BLaER1 treated with 17β-estradiol and CSF1 and Interleukin-3, amounts not matched to agents 10 nM and 100 nM (cell line): ENCODE measurements around the gene PLEKHN1.
"Not testable (repeated sequence)": the region's sequence is repeated elsewhere in the genome, so short reads cannot be mapped to it uniquely, and the experiment has no call there.

Experiments used
- H3K27ac ChIP-seq, 11 experiments: shearing (Covaris generic); formaldehyde crosslinking; 2 replicates each; pipeline ENCODE4 v1.8.1; 2022
- H3K27me3 ChIP-seq, 11 experiments: shearing (Covaris generic); formaldehyde crosslinking; 2 replicates each; pipeline ENCODE4 v1.8.1; 2022
- H3K36me3 ChIP-seq, 11 experiments: shearing (Covaris generic); formaldehyde crosslinking; 2 replicates each; pipeline ENCODE4 v1.8.1; 2022
- H3K4me1 ChIP-seq, 10 experiments: shearing (Covaris generic); formaldehyde crosslinking; 2 replicates each; pipeline ENCODE4 v1.8.1; 2022
- H3K4me2 ChIP-seq, 11 experiments: shearing (Covaris generic); formaldehyde crosslinking; 2 replicates each; pipeline ENCODE4 v1.8.1; 2022
- H3K4me3 ChIP-seq, 10 experiments: shearing (Covaris generic); formaldehyde crosslinking; 2 replicates each; pipeline ENCODE4 v1.8.1; 2022
- H3K9ac ChIP-seq, 11 experiments: shearing (Covaris generic); formaldehyde crosslinking; 2 replicates each; pipeline ENCODE4 v1.8.1; 2022
- H3K9me3 ChIP-seq, 11 experiments: shearing (Covaris generic); formaldehyde crosslinking; replicated peaks in 1 of 11; 2 replicates each; pipeline ENCODE4 v1.8.1; 2022
- H4K20me1 ChIP-seq, 11 experiments: shearing (Covaris generic); formaldehyde crosslinking; 2 replicates each; pipeline ENCODE4 v1.8.1; 2022
- Cebpa-rat ChIP-seq, 11 experiments: shearing (Covaris generic); IDR thresholded peaks; 2 replicates each; pipeline ENCODE4 v1.8.1; 2022

PLEKHN1 gene

GRCh38 chr1:943545-944340 lies 22.5 kb upstream of the PLEKHN1 start:
- H3K9ac ChIP-seq: no peak overlapping the region
- TF ChIP-seq Cebpa-rat (IDR thresholded peaks at IDR 0.05): no peak
- peaks cover 59 to 77% (median 64%) of the 10 kb centered on the region in 11 experiments for H3K27me3 ChIP-seq
- peaks cover 32 to 71% (median 64%) of the 10 kb centered on the region in 10 experiments; a peak in 19 of 20 replicates for H3K4me1 ChIP-seq
- peaks cover 43 to 56% (median 52%) of the 10 kb centered on the region in 11 experiments for H3K36me3 ChIP-seq
- H3K4me2 ChIP-seq: peak overlapping the region in 6 of 11 experiments; percentile 24 to 77 (median 62); a peak in 8 of 22 replicates
- H4K20me1 ChIP-seq: peaks cover 14 to 100% (median 99%) of the 10 kb centered on the region in 11 experiments; a peak in 21 of 22 replicates
- no peak overlapping the region for H3K4me3 ChIP-seq
- H3K27ac ChIP-seq: no peak overlapping the region
- H3K9me3 ChIP-seq: no peaks in the 10 kb centered on the region

- Histone ChIP-seq H3K27ac (no peak overlapping the region), H3K9me3 (no peaks in the 10 kb centered on the region), H3K36me3 (peaks cover 52 to 65% (median 61%) of the 10 kb centered on the region in 11 experiments), H3K4me3 (no peak overlapping the region; a peak in 1 of 20 replicates), H3K9ac (peak overlapping the region in 2 of 11 experiments; percentile 2 to 35; a peak in 1 of 22 replicates), H3K4me2 (peak overlapping the region in 9 of 11 experiments; percentile 24 to 77 (median 52); a peak in 17 of 22 replicates), H4K20me1 (peaks cover 19 to 100% (median 99%) of the 10 kb centered on the region in 11 experiments; a peak in 21 of 22 replicates), H3K4me1 (peaks cover 32 to 62% (median 55%) of the 10 kb centered on the region in 10 experiments; a peak in 19 of 20 replicates), H3K27me3 (peaks cover 50 to 68% (median 55%) of the 10 kb centered on the region in 11 experiments)
- no peak for TF ChIP-seq Cebpa-rat (IDR thresholded peaks at IDR 0.05)
These were observed 21.6 kb upstream of the PLEKHN1 start for GRCh38 chr1:944341-945325.

DNA sequence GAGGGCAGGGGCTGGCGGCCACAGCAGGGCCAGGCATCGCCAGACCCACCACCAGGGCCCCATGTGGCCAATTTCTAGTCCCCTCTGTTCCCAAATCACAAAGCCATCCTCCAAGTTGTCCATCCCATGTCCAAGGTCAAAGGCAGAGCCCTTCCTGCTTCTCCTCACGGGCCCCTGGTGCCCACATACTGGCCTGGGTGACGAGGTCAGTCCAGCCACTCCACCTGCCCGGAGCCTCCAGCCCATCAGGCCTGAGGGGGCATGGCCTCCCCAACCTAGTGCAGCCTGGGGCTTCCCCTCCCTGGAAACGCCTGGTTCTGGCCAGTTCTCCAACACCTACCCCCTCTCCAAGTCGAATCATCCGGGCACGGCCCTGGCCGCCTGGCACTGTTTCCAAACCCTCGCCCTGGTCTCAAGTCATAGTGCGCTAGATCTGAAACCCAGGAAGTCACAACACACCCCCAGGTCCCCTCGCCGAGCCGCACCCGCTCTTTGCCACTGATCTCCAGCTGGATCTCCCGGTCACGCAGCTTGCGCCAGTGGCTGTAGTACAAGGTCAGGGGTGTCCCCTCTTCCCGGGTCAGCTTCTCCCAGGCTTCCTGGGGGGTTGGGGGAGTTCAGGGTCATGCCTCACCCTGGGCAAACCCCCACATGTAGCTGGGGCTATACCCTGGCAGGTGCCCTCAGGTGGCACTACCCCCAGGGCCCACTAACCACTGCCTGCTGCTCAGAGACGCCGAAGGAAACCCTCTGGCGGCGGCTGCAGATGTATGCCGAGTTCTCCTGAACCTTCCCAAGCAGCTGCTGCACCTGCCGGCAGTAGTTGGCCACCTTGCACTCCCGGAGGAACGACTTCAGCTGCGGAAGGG lies 20.4 kb upstream of the PLEKHN1 start:
- Histone ChIP-seq H3K36me3 (peaks cover 64 to 78% (median 74%) of the 10 kb centered on the region in 11 experiments), H3K9ac (no peak overlapping the region), H4K20me1 (peaks cover 32 to 100% (median 99%) of the 10 kb centered on the region in 11 experiments; a peak in 21 of 22 replicates), H3K27ac (no peak overlapping the region), H3K4me1 (peaks cover 19 to 49% (median 42%) of the 10 kb centered on the region in 10 experiments; a peak in 19 of 20 replicates), H3K4me3 (no peak overlapping the region), H3K4me2 (peak overlapping the region in 9 of 11 experiments; percentile 24 to 77 (median 52); a peak in 17 of 22 replicates), H3K27me3 (peaks cover 37 to 55% (median 42%) of the 10 kb centered on the region in 11 experiments), H3K9me3 (no peaks in the 10 kb centered on the region)
- TF ChIP-seq Cebpa-rat (IDR thresholded peaks at IDR 0.05): no peak

- Histone ChIP-seq H3K4me1 (peaks cover 11 to 41% (median 34%) of the 10 kb centered on the region in 10 experiments; a peak in 19 of 20 replicates), H4K20me1 (peaks cover 34 to 100% (median 99%) of the 10 kb centered on the region in 11 experiments; a peak in 21 of 22 replicates), H3K36me3 (peaks cover 73 to 86% (median 82%) of the 10 kb centered on the region in 11 experiments), H3K27me3 (peaks cover 28 to 46% (median 33%) of the 10 kb centered on the region in 11 experiments)
- H3K27ac ChIP-seq, H3K9ac ChIP-seq, H3K4me2 ChIP-seq, H3K4me3 ChIP-seq, H3K9me3 ChIP-seq: not testable (repeated sequence)
These were observed 19.5 kb upstream of the PLEKHN1 start for GRCh38 chr1:946811-947210.

GRCh38 chr1:947958-948357 lies 18.3 kb upstream of the PLEKHN1 start:
- Histone ChIP-seq H3K4me1 (peaks cover 1 to 30% (median 24%) of the 10 kb centered on the region in 10 experiments; a peak in 19 of 20 replicates), H3K9ac (no peak overlapping the region), H3K9me3 (no peaks in the 10 kb centered on the region), H3K4me3 (no peak overlapping the region), H4K20me1 (peaks cover 34 to 100% (median 100%) of the 10 kb centered on the region in 11 experiments; a peak in 21 of 22 replicates), H3K27ac (no peak overlapping the region), H3K4me2 (no peak overlapping the region), H3K36me3 (peaks cover 85 to 98% (median 94%) of the 10 kb centered on the region in 11 experiments), H3K27me3 (peaks cover 17 to 34% (median 22%) of the 10 kb centered on the region in 11 experiments)
- TF ChIP-seq Cebpa-rat (IDR thresholded peaks at IDR 0.05): no peak

- Histone ChIP-seq H3K36me3 (peaks cover 98 to 100% (median 100%) of the 10 kb centered on the region in 11 experiments), H3K9ac (no peak overlapping the region)
These were observed 16.0 kb upstream of the PLEKHN1 start for GRCh38 chr1:950268-950667.

DNA sequence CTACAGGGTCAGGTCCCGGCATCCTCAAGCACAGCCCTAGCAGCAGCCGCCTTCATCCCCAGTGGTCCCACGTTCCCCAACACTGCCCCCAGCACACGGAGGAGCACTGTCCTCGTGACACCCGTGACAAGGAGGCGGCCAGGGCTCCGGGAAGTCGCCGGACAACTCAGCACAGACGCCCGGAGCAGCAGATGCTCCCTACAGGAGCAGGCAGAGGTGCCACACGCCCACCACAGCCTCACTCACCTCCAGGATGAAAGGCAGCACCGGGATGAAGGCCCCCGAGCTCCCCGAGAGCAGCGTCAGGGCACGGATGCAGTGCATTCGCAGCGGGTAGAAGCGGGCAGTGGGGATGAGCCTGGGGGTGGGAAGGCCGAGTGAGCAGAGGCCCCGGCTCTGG lies 15.4 kb upstream of the PLEKHN1 start:
- Histone ChIP-seq H3K36me3 (peaks cover 92 to 100% (median 100%) of the 10 kb centered on the region in 11 experiments), H3K27me3 (peaks cover 0 to 5% (median 0%) of the 10 kb centered on the region in 11 experiments; a peak in 1 of 22 replicates), H3K9ac (no peak overlapping the region), H3K4me3 (no peak overlapping the region), H3K27ac (no peak overlapping the region), H3K4me1 (peaks cover 7 to 17% (median 12%) of the 10 kb centered on the region in 10 experiments; a peak in 19 of 20 replicates), H3K9me3 (no peaks in the 10 kb centered on the region), H4K20me1 (peaks cover 19 to 100% (median 100%) of the 10 kb centered on the region in 11 experiments; a peak in 21 of 22 replicates), H3K4me2 (no peak overlapping the region)
- TF ChIP-seq Cebpa-rat (IDR thresholded peaks at IDR 0.05): no peak

More at GRCh38 chr1:950268-950667, 16.0 kb upstream of the PLEKHN1 start:
- Histone ChIP-seq H3K27ac (no peak overlapping the region), H3K4me1 (peaks cover 6 to 17% (median 12%) of the 10 kb centered on the region in 10 experiments), H4K20me1 (peaks cover 19 to 100% (median 100%) of the 10 kb centered on the region in 11 experiments; a peak in 21 of 22 replicates), H3K27me3 (peaks cover 0 to 11% (median 0%) of the 10 kb centered on the region in 11 experiments; a peak in 5 of 22 replicates), H3K9me3 (no peaks in the 10 kb centered on the region), H3K4me2 (no peak overlapping the region), H3K4me3 (no peak overlapping the region)
- no peak for TF ChIP-seq Cebpa-rat (IDR thresholded peaks at IDR 0.05)
